H9 (cell line): ENCODE data around the gene FARS2. TPM values are rescaled to one million over a fixed set of nuclear protein-coding genes. Genes with fewer than 3 reads are reported as not detected.

Experiments used
- DNase-seq: peaks from one replicate; pipeline ENCODE4 v3.0.0-alpha.2; 2017
- H2AFZ ChIP-seq: one replicate; pipeline ENCODE4 v1.6.1; 2013; ENCODE audit warnings: mild to moderate bottlenecking, low read length, control low read depth, moderate library complexity
- H2AK5ac ChIP-seq: 2 replicates; pipeline ENCODE4 v1.6.1; 2013; ENCODE audit warnings: low read length, control low read depth, mixed read lengths; ENCODE audit not compliant: insufficient read length
- H2BK120ac ChIP-seq: one replicate; pipeline ENCODE4 v1.6.1; 2013; ENCODE audit warnings: low read depth, mild to moderate bottlenecking, low read length, control low read depth, inconsistent platforms; ENCODE audit not compliant: poor library complexity, severe bottlenecking
- H2BK12ac ChIP-seq: 2 replicates; pipeline ENCODE4 v1.6.1; 2013; ENCODE audit warnings: low read length, control low read depth, mixed read lengths, low read depth; ENCODE audit not compliant: insufficient read length
- H2BK15ac ChIP-seq: 2 replicates; pipeline ENCODE4 v1.6.1; 2013; ENCODE audit warnings: low read depth, low read length, control low read depth
- H2BK20ac ChIP-seq: one replicate; pipeline ENCODE4 v1.6.1; 2013; ENCODE audit warnings: low read depth, mild to moderate bottlenecking, low read length, control low read depth, inconsistent platforms; ENCODE audit not compliant: poor library complexity, severe bottlenecking
- H2BK5ac ChIP-seq: 2 replicates; pipeline ENCODE4 v1.6.1; 2013; ENCODE audit warnings: low read length, control low read depth, mixed read lengths; ENCODE audit not compliant: insufficient read length
- H3K14ac ChIP-seq: 2 replicates; pipeline ENCODE4 v1.6.1; 2013; ENCODE audit warnings: low read length, control low read depth; ENCODE audit not compliant: insufficient read depth
- H3K18ac ChIP-seq: 2 replicates; pipeline ENCODE4 v1.6.1; 2013; ENCODE audit warnings: low read depth, mild to moderate bottlenecking, mixed read lengths, low read length, control low read depth; ENCODE audit not compliant: insufficient read length
- H3K23ac ChIP-seq: 2 replicates; pipeline ENCODE4 v1.6.1; 2013; ENCODE audit warnings: low read length, control low read depth, mixed read lengths, low read depth; ENCODE audit not compliant: insufficient read length
- H3K23me2 ChIP-seq: 2 replicates; pipeline ENCODE4 v1.6.1; 2013; ENCODE audit warnings: low read depth, mild to moderate bottlenecking, mixed read lengths, low read length, control low read depth; ENCODE audit not compliant: insufficient read length, poor library complexity, severe bottlenecking
- H3K27ac ChIP-seq: 2 replicates; pipeline ENCODE4 v1.5.1; 2013; ENCODE audit warnings: low read length, control low read depth, mixed read lengths, low read depth; ENCODE audit not compliant: insufficient read length
- H3K27me3 ChIP-seq: 2 replicates; pipeline ENCODE4 v1.6.1; 2013; ENCODE audit warnings: low read length, control low read depth, inconsistent platforms; ENCODE audit not compliant: insufficient read depth
- H3K4ac ChIP-seq: 2 replicates; pipeline ENCODE4 v1.6.1; 2013; ENCODE audit warnings: low read depth, mild to moderate bottlenecking, control low read depth, inconsistent platforms, low read length, moderate library complexity
- H3K4me1 ChIP-seq: 2 replicates; pipeline ENCODE4 v1.6.1; 2013; ENCODE audit warnings: low read length, control low read depth, inconsistent platforms; ENCODE audit not compliant: insufficient read depth
- H3K4me2 ChIP-seq: 2 replicates; pipeline ENCODE4 v1.6.1; 2013; ENCODE audit warnings: low read length, control low read depth, mixed read lengths; ENCODE audit not compliant: insufficient read length, insufficient read depth
- H3K56ac ChIP-seq: 2 replicates; pipeline ENCODE4 v1.6.1; 2013; ENCODE audit warnings: low read depth, mild to moderate bottlenecking, mixed read lengths, low read length, control low read depth; ENCODE audit not compliant: insufficient read length
- H3K79me1 ChIP-seq: 2 replicates; pipeline ENCODE4 v1.6.1; 2013; ENCODE audit warnings: low read depth, mild to moderate bottlenecking, moderate library complexity, low read length, control low read depth, inconsistent platforms; ENCODE audit not compliant: insufficient read depth, poor library complexity, severe bottlenecking
- H3K79me2 ChIP-seq: 2 replicates; pipeline ENCODE4 v1.6.1; 2013; ENCODE audit warnings: low read length, control low read depth, inconsistent platforms; ENCODE audit not compliant: insufficient read depth
- H3K9ac ChIP-seq: 2 replicates; pipeline ENCODE4 v1.6.1; 2013; ENCODE audit warnings: low read length, control low read depth, mixed read lengths; ENCODE audit not compliant: insufficient read length; ENCODE audit errors: extremely low read depth
- H3K9me3 ChIP-seq: one replicate; pipeline ENCODE4 v1.6.1; 2013; ENCODE audit warnings: low read depth, low read length, inconsistent platforms; ENCODE audit not compliant: control insufficient read depth
- H3T11ph ChIP-seq: one replicate; pipeline ENCODE4 v1.6.1; 2013; ENCODE audit warnings: mild to moderate bottlenecking, low read length, control low read depth, inconsistent platforms
- H4K20me1 ChIP-seq: one replicate; pipeline ENCODE4 v1.6.1; 2013; ENCODE audit not compliant: control insufficient read depth, insufficient read length, insufficient read depth
- H4K5ac ChIP-seq: 2 replicates; pipeline ENCODE4 v1.6.1; 2013; ENCODE audit warnings: low read depth, mild to moderate bottlenecking, mixed read lengths, low read length, control low read depth; ENCODE audit not compliant: insufficient read length
- H4K8ac ChIP-seq: replicated peaks from 2 replicates; pipeline ENCODE4 v1.6.1; 2013; ENCODE audit warnings: low read length, control low read depth, mixed read lengths, low read depth; ENCODE audit not compliant: insufficient read length
- H4K91ac ChIP-seq: 2 replicates; pipeline ENCODE4 v1.6.1; 2013; ENCODE audit warnings: low read depth, mild to moderate bottlenecking, moderate library complexity, mixed read lengths, low read length, control low read depth; ENCODE audit not compliant: insufficient read length
- H3K27ac Mint-ChIP-seq, 3 experiments: 2 replicates in 2 of 3; 3 replicates in 1 of 3; pipeline ENCODE4 v1.8.0; 2020 to 2021; ENCODE audit warnings: mixed read lengths in 3 of 3, mild to moderate bottlenecking in 1 of 3, moderate library complexity in 1 of 3
- H3K27me3 Mint-ChIP-seq: 2 replicates; pipeline ENCODE4 v1.8.0; 2021; ENCODE audit warnings: low read depth, mild to moderate bottlenecking, moderate library complexity, mixed read lengths
- H3K36me3 Mint-ChIP-seq, 3 experiments: 2 replicates in 2 of 3; 3 replicates in 1 of 3; pipeline ENCODE4 v1.8.0; 2020 to 2021; ENCODE audit warnings: low read depth in 3 of 3, mixed read lengths in 3 of 3; ENCODE audit not compliant: insufficient read depth in 1 of 3
- H3K4me1 Mint-ChIP-seq, 2 experiments: 2 replicates each; pipeline ENCODE4 v1.8.0; 2020; ENCODE audit warnings: mixed read lengths in 2 of 2
- H3K4me3 Mint-ChIP-seq, 2 experiments: 2 replicates in 1 of 2; 3 replicates in 1 of 2; pipeline ENCODE4 v1.8.0; 2020 to 2021; ENCODE audit warnings: mild to moderate bottlenecking in 2 of 2, mixed read lengths in 2 of 2, moderate library complexity in 1 of 2
- H3K9me3 Mint-ChIP-seq, 2 experiments: 2 replicates in 1 of 2; 3 replicates in 1 of 2; pipeline ENCODE4 v1.8.0; 2020; ENCODE audit warnings: mild to moderate bottlenecking in 2 of 2, mixed read lengths in 2 of 2, moderate library complexity in 1 of 2
- CTCF ChIP-seq: fragments of 200-600 bp; sonication (generic); conservative IDR thresholded peaks from 3 replicates; pipeline ENCODE4 v1.8.0; 2021; ENCODE audit warnings: antibody characterized with exemption, mild to moderate bottlenecking
- WGBS: extraction: QIAGEN DNeasy Blood & Tissue Kit; methylation state at CpG from one replicate; pipeline ENCODE4 v1.1.7; 2013; ENCODE audit warnings: missing lambda C conversion rate, low lambda C conversion rate, mixed read lengths; ENCODE audit not compliant: insufficient read length; ENCODE audit errors: extremely low coverage; 5-methylcytosine and 5-hydroxymethylcytosine counted together
- total RNA-seq: library from RNA; stranded (reverse); gene quantifications from 2 replicates; pipeline ENCODE4 v1.2.1, GENCODE V29; 2021

Gene FARS2
- total RNA-seq, 1 experiment from 2014 or later = 8.5 TPM

GRCh38 chr6:5772408-5773120 lies 511.3 kb downstream of the FARS2 start:
- Histone ChIP-seq H3K14ac (no peak overlapping the region), H2BK120ac (no peak overlapping the region), H3K23ac (no peak overlapping the region), H3K79me2 (no peaks in the 10 kb centered on the region), H3K27ac (no peak overlapping the region), H2BK20ac (no peak overlapping the region), H4K8ac (no peak overlapping the region), H3K4me2 (no peak overlapping the region), H3K18ac (no peak overlapping the region), H2AFZ (no peak overlapping the region), H3K27me3 (no peaks in the 10 kb centered on the region), H4K91ac (no peak overlapping the region), H4K5ac (no peak overlapping the region), H3K9ac (no peak overlapping the region), H2BK5ac (no peak overlapping the region), H2AK5ac (no peak overlapping the region), H3K4ac (no peak overlapping the region), H2BK12ac (no peak overlapping the region), H4K20me1 (no peaks in the 10 kb centered on the region), H3T11ph (no peak overlapping the region), H2BK15ac (no peak overlapping the region), H3K56ac (no peak overlapping the region), H3K4me1 (no peaks in the 10 kb centered on the region), H3K23me2 (no peaks in the 10 kb centered on the region), H3K9me3 (no peaks in the 10 kb centered on the region), H3K79me1 (no peaks in the 10 kb centered on the region)
- TF ChIP-seq CTCF = no peak
- Mint-ChIP-seq H3K4me3 (no peak overlapping the region), H3K27ac (no peak overlapping the region), H3K27me3 (no peaks in the 10 kb centered on the region), H3K4me1 (no peaks in the 10 kb centered on the region), H3K9me3 (peaks cover 14 to 16% of the 10 kb centered on the region in 2 experiments), H3K36me3 (peaks cover 9 to 12% (median 12%) of the 10 kb centered on the region in 3 experiments)
- no CpG with 5 or more reads among the region's 11 CpGs for WGBS
- DNase-seq = no peak
